ENCODE data around the gene TSEN54.

DNA sequence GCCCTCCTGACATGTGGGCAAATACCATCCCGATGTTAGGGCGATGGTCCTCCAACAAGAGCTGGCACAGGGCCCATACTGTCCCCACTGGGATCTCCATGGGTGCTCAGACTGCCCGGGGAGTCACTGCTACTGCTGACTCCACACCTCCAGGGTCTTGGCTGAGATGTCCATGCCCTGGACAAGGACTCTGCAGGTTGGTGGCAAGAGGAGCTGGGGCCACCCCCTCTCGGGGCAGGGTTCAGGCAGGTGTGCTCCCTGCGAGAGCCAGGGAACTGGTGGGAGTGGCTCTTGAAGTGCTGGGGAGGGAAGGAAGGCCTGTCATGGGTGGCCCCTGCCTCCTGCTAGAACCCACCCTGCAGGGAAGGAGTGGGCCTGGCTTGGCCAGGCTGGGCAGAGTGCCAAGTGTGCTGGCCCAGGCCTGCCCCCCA lies 7.4 kb upstream of the TSEN54 start:
- TF ChIP-seq POLR2AphosphoS5 (IDR thresholded peaks at IDR 0.05; ENCODE audit: borderline replicate concordance, low read depth, low read length) (no peak), EZH2 (IDR thresholded peaks at IDR 0.05) (no peak), FOXP2 (optimal IDR thresholded peaks at IDR 0.05; ENCODE audit: control extremely low read depth, extremely low read length, insufficient read depth) (no peak)

Measured in SK-N-MC (cell line).